Upper lobe of right lung (tissue), 1 donor: ENCODE data around the gene COL4A3. TPM values are rescaled to one million over a fixed set of nuclear protein-coding genes. Genes with fewer than 3 reads are reported as not detected.

ENCODE experiments used
- ATAC-seq: fragments of 200-7000 bp; cut with Tn5 transposase; one replicate; pipeline ENCODE4 v1.9.1; 2020; ENCODE audit warnings: mild to moderate bottlenecking, moderate library complexity
- DNase-seq: peaks from one replicate; pipeline ENCODE4 v3.0.0-alpha.2; 2020
- H3K27ac ChIP-seq: fragments of 200-600 bp; one replicate; pipeline ENCODE4 v1.8.0; 2022
- H3K27me3 ChIP-seq: fragments of 200-600 bp; one replicate; pipeline ENCODE4 v1.8.0; 2022; ENCODE audit warnings: mild to moderate bottlenecking
- H3K36me3 ChIP-seq: fragments of 200-600 bp; one replicate; pipeline ENCODE4 v1.8.0; 2022
- H3K4me1 ChIP-seq: fragments of 200-600 bp; one replicate; pipeline ENCODE4 v1.8.0; 2022
- H3K4me3 ChIP-seq: fragments of 200-600 bp; one replicate; pipeline ENCODE4 v1.8.0; 2022; ENCODE audit warnings: mild to moderate bottlenecking
- H3K9me3 ChIP-seq: fragments of 200-600 bp; one replicate; pipeline ENCODE4 v1.8.0; 2022
- intact Hi-C: fragments of 100-400 bp; cut with DNase I; formaldehyde crosslinking; loops from one replicate; pipeline ENCODE4 v1.11.0; 2022
- long read RNA-seq: library from polyadenylated mRNA; unstranded; transcript quantifications from one replicate; pipeline ENCODE4 v2.0.0, GENCODE V29; 2021
- total RNA-seq: library from RNA; stranded (reverse); fragmentation: NEBNext Ultra II Directional; extraction: Animal tissue kit (Norgen Biotek cat#: 25700); gene quantifications from one replicate; pipeline ENCODE4 v1.2.1, GENCODE V29; 2021
- TF ChIP-seq, protein P1 (sequence below): fragments of 200-600 bp; IDR thresholded peaks from one replicate; pipeline ENCODE4 v1.8.0; 2022; ENCODE audit warnings: antibody characterized with exemption
- donor health status: DM: no; HTN: yes; CAD: no; lungs with severe emphysema.

COL4A3 gene
- 46.4 TPM for total RNA-seq
- long read RNA-seq, full-length matches to known transcripts, result 2 of 45 reads
- long read RNA-seq, partial matches to known transcripts, result 17 of 45 reads
- long read RNA-seq, other reads (novel, unspliced or antisense), result 26 of 45 reads

DNA sequence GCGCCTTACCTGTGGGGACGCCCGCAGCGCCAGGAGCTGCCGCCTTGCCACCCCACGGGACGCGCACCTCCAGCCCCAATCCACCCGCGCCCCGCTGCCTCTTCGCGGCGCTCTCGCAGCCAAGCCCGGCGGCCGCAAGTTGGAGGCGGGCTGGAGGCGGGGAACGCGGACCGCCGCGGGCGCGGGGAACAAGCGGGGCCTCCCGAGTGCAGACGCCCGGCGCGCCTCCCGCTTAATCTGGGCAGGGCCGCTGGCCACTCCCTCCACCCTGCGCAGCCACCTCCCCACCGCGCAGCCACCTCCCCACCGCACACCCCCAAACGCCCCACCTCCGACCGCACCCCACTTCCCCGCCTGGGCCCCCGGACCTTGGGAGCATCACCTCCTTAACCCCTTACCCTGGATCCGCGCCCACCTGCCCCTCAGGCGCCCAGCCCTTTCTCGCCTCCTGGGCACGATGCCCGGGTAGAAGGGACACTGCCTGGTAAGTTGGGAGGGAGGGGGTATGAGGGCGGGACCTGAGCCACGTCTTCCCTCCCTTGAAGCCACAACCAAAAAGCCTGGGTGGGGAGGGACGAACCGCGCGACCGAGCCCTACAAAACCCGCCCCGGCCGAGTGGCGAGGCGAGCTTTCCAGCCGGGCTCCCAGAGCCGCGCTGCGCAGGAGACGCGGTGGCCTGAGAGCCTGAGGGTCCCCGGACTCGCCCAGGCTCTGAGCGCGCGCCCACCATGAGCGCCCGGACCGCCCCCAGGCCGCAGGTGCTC, at the start of gene COL4A3, which contains the start of gene COL4A4:
Gene COL4A3 (plus strand): TSS at position 627 of the 765 bp plus-strand sequence. CDS start 103 bp downstream, at position 730.
Gene COL4A4 (minus strand): TSS at position 208 of the 765 bp plus-strand sequence. CDS start 16,722 bp downstream, outside the sequence.
- intact Hi-C loops, result no loop called here
- peak; percentile 95 for ATAC-seq
- Histone ChIP-seq H3K9me3 (no peaks in the 10 kb centered on the region), H3K4me1 (peaks cover 5% of the 10 kb centered on the region), H3K27ac (peak within 1 kb of the TSS; percentile 78), H3K4me3 (peak within 1 kb of the TSS; percentile 58), H3K27me3 (peaks cover 26% of the 10 kb centered on the region), H3K36me3 (no peaks in the 10 kb centered on the region)
- peak; percentile 91 for DNase-seq
- TF ChIP-seq, protein P1, sequence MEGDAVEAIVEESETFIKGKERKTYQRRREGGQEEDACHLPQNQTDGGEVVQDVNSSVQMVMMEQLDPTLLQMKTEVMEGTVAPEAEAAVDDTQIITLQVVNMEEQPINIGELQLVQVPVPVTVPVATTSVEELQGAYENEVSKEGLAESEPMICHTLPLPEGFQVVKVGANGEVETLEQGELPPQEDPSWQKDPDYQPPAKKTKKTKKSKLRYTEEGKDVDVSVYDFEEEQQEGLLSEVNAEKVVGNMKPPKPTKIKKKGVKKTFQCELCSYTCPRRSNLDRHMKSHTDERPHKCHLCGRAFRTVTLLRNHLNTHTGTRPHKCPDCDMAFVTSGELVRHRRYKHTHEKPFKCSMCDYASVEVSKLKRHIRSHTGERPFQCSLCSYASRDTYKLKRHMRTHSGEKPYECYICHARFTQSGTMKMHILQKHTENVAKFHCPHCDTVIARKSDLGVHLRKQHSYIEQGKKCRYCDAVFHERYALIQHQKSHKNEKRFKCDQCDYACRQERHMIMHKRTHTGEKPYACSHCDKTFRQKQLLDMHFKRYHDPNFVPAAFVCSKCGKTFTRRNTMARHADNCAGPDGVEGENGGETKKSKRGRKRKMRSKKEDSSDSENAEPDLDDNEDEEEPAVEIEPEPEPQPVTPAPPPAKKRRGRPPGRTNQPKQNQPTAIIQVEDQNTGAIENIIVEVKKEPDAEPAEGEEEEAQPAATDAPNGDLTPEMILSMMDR, result no peak

DNA sequence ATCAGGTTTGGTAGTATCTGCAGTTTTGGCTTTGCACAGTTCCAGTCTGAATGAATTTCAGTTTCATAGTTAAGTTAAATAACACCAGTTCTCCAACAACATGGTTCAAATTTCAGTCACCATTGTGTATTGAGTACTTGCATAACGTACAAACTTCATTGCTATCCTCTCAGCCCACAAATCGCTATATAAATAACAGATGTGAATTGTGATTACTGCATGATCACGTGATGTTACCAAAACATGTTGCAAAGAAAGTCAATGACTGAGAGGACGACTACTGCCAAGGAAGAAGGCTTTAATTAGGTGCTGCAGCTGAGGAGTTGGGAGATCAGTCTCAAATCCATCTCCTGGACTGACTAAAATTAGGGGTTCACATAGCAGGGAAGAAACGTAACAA, 48.7 kb upstream of the COL4A3 start:
- no peaks in the 10 kb centered on the region for H3K9me3 ChIP-seq
- no peaks in the 10 kb centered on the region for H3K36me3 ChIP-seq
- H3K4me1 ChIP-seq, result no peaks in the 10 kb centered on the region
- no peak overlapping the region for H3K4me3 ChIP-seq
- ATAC-seq (no peak), DNase-seq (no peak)
- intact Hi-C loops, result no loop called here
- H3K27me3 ChIP-seq, result no peaks in the 10 kb centered on the region
- H3K27ac ChIP-seq, result no peak overlapping the region
- TF ChIP-seq, protein P1, result no peak

DNA sequence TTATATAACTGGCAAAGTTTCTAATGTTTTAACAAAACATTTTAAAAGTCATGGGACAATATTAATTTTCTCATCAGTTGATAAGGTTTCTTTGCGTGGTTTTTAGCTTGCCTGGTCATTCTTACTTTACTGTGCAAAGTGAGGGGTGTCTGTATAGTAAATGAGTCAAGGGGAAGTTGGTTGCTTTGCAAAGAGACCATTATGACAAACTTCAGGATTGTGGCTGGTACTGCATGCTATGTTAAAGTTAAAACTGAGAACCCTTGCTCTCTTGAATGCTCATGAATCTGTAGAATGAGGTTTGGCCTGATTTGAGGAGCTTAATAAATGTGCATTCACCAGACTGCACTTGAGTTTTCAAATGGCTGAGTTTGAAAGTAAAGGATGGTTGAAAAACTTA, 47.4 kb upstream of the COL4A3 start:
- Histone ChIP-seq H3K9me3 (no peaks in the 10 kb centered on the region), H3K4me1 (no peaks in the 10 kb centered on the region), H3K27me3 (no peaks in the 10 kb centered on the region), H3K27ac (no peak overlapping the region), H3K4me3 (no peak overlapping the region), H3K36me3 (no peaks in the 10 kb centered on the region)
- TF ChIP-seq, protein P1, result no peak
- intact Hi-C loops, result no loop called here
- ATAC-seq (no peak), DNase-seq (no peak)

DNA sequence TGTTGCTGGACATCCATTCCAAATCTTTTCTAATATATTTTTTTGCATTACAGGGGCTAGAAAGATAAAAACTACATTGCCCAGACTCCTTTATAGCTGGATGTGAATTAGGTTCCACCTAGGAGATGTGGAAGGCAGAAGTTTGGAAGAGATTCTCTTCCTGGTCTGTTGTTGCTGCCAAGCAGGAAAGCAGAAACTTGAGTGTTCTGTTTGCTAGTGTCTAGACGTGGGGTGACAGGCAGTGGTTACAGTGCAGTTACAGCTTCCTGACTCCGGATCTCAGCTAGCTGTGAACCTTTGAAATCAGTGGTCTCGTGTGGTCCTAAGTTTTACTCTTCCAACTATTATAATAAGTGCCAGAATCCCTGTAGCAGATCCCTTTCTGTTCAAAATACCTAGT, 46.6 kb upstream of the COL4A3 start:
- H3K9me3 ChIP-seq, result no peaks in the 10 kb centered on the region
- DNase-seq, result no peak
- H3K4me3 ChIP-seq, result no peak overlapping the region
- intact Hi-C loops, result no loop called here
- no peaks in the 10 kb centered on the region for H3K4me1 ChIP-seq
- no peak for ATAC-seq
- H3K27ac ChIP-seq, result no peak overlapping the region
- H3K27me3 ChIP-seq, result no peaks in the 10 kb centered on the region
- no peaks in the 10 kb centered on the region for H3K36me3 ChIP-seq
- TF ChIP-seq, protein P1, result no peak

DNA sequence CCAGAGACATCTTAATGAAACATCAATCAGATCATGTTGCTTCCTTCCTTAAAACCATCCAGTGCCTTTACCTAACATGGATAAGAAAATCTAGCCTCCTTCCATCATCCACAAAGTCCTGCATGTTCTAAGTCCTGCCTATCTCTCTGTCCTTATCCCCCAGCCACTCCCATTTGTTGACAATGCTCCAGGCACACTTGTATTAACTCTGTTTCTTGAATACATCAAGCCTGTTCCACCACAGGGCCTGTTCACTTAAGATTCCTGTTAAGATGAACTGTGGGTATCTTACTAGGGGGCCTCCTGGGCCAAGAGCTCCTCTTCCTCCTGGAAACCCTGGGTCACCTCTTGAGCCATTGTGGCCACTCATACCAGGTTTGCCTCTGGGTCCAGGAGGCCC, 46.1 kb upstream of the COL4A3 start:
- TF ChIP-seq, protein P1, result no peak
- intact Hi-C loops, result no loop called here
- no peak for DNase-seq

More for the DNA sequence above, 46.1 kb upstream of the COL4A3 start:
- H3K36me3 ChIP-seq, result no peaks in the 10 kb centered on the region
- H3K4me1 ChIP-seq, result no peaks in the 10 kb centered on the region
- no peaks in the 10 kb centered on the region for H3K27me3 ChIP-seq
- no peak overlapping the region for H3K27ac ChIP-seq
- H3K4me3 ChIP-seq, result no peak overlapping the region
- H3K9me3 ChIP-seq, result no peaks in the 10 kb centered on the region
- ATAC-seq, result no peak
